Pulmonary artery endothelial cell (primary cell): ENCODE results near the gene ZNF653. TPM values are rescaled to one million over a fixed set of nuclear protein-coding genes. Genes with fewer than 3 reads are reported as not detected.

Experiments used
- DNase-seq: peaks from one replicate; pipeline ENCODE4 v3.0.0-alpha.2; 2011; ENCODE audit warnings: low read depth, low spot score
- total RNA-seq: library from RNA; depleted of rRNA; stranded (reverse); fragments of >200 nt; gene quantifications from 2 replicates; pipeline ENCODE4 v1.2.3, GENCODE V29; 2014

Gene ZNF653
- total RNA-seq, result 5.5 and 6.0 TPM in 2 replicates

- peak; percentile 76 for DNase-seq
Measured at GRCh38 chr19:11505504-11506100, at the start of gene ZNF653. Gene ZNF653 (minus strand): TSS chr19:11505839. CDS start chr19:11505786, 53 bp downstream.

DNA sequence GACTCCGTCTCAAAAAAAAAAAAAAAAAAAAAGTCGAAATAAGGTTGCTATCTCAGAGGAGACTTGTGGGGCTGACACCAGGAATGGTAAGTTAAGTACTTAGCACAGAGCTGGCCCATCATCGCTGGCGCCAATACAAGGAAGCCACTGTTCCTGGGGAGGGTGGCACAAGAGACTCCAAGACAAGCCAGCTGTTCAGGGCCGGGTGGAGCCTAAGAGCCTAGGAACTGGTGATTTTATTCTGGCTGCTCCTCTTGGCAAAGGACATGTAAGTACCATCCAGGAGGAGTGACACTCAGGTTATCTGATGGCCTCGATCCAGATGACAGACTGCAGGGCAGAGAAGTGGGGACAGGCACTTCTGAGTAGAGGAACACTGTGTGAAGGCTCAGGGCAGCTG is 49.6 kb upstream of the ZNF653 start:
- no peak for DNase-seq

DNA sequence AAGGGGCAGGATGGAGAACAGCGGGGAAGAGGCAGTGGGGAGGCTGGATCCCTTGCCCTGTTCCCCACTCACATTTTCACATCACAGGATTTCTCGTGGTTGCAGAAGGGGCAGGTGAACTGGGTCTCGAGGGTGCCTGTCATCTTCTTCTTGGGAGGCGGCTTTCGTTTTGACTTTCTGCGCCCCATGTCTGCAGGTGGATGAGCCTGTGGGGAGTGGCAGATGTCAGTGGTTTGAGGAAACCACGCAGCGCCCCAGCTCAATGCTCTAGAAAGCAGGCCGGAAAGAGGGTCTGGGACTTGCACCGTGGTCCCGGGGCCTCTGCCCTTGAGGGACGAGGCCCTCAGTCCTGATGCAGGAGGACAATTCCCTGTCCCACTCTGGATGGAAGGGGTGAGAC is 48.5 kb upstream of the ZNF653 start:
- no peak for DNase-seq

DNA sequence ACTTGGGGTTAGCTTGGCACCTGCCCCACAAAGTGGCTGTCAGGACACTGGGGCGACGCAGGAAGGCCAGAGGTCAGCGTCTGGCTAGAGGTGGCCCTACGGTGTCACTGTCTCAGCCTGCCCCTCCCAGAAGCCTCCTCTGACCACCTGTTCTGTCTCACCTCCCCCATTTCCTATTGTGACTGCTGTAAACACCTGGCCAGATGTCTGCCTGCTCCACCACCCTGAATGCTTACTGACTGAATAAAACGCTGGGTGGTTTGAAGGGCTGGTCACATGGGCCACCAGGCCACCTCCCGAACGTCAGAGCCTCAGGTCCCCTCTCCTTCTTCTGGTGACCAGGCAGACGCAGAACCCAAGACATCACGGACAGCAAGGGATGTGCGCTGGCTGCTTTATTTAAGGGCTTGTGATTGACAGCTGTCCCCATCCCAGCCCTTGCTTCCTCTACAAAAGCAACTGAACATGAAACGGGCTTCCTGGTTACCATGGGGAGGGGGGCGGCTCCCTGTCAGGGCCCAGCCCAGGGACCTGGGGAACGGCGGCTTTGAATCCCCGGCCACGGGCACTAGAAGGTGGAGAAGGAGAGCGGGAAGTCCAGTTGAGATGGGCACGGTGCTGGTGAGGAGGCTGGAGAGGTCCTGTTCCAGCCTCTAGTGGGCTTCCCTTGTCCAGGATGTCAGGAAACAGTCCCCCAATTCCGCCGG is 47.2 kb upstream of the ZNF653 start:
- no peak for DNase-seq

- DNase-seq, result no peak
Measured at GRCh38 chr19:11551603-11552235, 46.1 kb upstream of the ZNF653 start.

GRCh38 chr19:11550265-11550664 is 44.6 kb upstream of the ZNF653 start:
- DNase-seq, result no peak

DNA sequence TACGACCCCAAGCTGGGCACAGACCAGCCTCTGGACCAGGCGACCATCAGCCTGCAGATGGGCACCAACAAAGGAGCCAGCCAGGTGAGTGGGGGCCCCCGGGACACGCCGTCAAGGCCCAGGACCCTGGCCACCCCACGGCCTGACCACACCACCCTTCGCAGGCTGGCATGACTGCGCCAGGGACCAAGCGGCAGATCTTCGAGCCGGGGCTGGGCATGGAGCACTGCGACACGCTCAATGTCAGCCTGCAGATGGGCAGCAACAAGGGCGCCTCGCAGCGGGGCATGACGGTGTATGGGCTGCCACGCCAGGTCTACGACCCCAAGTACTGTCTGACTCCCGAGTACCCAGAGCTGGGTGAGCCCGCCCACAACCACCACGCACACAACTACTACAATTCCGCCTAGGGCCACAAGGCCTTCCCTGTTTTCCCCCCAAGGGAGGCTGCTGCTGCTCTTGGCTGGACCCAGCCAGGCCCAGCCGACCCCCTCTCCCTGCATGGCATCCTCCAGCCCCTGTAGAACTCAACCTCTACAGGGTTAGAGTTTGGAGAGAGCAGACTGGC is 43.8 kb upstream of the ZNF653 start:
- no peak for DNase-seq

- DNase-seq, result no peak
Measured at GRCh38 chr19:11547929-11548700, 42.5 kb upstream of the ZNF653 start.

- no peak for DNase-seq
Measured at GRCh38 chr19:11541238-11541637, 35.6 kb upstream of the ZNF653 start.

GRCh38 chr19:11540645-11541044 is 35.0 kb upstream of the ZNF653 start:
- DNase-seq, result no peak

DNA sequence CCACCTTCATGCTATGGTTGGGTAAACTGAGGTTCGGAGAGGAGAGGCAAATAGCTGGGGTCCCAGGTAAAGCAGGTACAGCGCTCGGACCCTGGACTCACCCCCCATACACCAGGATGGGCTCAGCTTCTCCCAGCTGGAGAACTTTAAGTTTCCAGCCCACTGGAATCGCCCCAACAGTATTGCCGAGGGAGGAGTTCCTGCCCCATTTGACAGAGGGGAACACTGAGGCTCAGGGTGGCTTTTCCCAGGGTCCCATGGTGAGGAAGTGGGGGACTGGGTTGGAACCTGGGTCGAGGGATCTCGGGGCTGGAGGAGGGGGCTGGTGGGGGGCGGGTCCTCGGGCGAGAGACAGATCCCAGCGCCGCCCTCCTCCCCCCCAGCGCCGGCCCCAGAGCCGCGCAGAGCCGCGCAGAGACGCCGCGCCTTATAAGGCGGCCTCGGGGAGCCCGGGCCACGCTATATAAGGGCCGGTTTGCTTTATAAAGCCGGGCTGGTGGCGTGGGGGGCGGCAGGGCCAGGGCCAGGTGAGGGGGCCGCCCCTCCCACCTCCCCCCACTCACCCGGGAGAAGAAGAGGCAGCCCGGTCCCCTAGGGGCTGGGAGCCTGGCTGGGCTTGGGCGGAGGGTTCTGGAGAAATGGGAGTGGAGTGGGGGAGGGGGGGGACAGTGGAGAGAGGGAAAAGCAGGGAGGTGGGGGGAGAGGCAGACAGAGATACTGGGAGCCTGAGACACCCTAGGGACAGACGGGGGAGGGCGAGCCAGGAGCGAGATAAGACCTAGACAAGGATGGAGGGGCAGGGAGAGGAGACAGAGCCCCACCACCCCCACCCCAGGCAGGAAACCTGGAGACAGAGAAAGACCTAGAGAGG is 34.1 kb upstream of the ZNF653 start:
- no peak for DNase-seq

DNA sequence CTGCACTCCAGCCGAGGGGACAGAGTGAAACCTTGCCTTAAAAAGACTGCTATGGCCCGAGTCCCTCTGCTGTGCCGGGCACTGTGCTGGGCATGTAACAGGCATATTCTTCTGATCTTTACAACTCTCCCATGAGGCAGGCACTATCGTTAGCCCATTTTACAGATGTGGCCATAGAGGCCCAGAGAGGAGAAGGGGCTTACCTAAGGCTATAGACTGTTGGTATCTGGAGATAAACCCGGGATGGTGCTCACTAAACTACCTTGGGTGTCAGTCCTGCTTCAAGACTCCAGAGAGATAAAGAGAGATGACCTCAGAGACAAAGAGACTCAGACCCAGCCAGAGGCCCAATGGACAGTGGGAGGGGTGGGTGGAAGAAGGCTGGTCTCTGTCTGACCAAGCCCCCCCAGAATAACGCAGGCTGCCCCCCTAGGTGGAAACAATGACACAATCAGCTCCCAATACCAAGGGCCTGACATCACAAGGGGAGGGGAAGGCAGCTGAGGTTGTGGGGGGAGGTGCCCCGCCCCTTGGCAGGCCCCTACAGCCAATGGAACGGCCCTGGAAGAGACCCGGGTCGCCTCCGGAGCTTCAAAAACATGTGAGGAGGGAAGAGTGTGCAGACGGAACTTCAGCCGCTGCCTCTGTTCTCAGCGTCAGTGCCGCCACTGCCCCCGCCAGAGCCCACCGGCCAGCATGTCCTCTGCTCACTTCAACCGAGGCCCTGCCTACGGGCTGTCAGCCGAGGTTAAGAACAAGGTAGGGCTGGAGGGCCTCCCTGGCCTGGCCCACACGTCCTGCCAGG is 32.8 kb upstream of the ZNF653 start, which contains the start of gene CNN1:
Gene CNN1, plus strand, starts transcription at position 620 of the 805 bp plus-strand sequence. Its CDS starts 77 bp downstream, at position 697.
- no peak for DNase-seq

GRCh38 chr19:11535792-11536595 is 30.4 kb upstream of the ZNF653 start:
- no peak for DNase-seq

GRCh38 chr19:11534948-11535347 is 29.3 kb upstream of the ZNF653 start:
- DNase-seq, result no peak

DNA sequence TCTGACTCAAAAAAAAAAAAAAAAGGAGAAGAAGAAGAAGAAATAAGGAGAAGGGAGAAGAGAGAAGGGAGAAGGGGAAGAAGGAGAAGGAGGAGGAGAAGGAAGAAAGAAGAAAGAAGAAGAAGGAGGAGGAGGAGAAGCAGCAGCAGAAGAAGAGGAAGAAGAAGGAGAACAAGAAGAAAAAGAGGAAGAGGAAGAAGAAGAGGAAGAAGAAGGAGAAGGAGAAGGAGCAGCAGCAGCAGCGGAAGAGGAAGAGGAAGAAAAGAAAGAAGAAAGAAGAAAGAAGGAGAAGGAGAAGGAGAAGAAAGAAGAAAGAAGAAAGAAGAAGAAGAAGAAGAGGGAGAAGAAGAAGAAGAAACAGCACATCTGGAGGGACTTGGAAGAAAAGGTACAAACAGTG is 28.9 kb upstream of the ZNF653 start:
- DNase-seq, result no peak

DNA sequence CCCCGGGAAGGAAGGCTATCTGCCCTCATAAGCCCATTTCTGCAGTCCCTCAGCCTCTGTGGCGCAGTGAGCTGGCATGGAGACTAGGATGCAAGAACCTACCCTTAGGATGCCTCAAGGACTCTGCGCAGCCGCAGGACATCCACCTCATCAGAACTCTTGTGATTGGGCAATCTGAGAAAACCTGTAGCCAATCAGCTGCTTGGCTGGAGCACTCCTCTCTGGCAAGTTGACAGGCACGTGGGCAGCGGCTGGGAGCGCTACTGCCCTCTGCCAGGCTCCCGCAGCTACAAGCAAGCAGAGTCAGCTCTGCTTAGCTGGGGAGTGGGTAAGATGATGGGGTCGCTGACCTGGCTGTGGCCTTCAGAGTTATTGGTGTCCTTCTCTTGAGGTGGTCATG is 24.8 kb upstream of the ZNF653 start:
- peak; percentile 50 for DNase-seq

GRCh38 chr19:11528551-11529341 is 23.1 kb upstream of the ZNF653 start, which contains the start of gene ECSIT:
Gene ECSIT (minus strand): TSS chr19:11529134. CDS start chr19:11519170, 9,964 bp downstream.
- DNase-seq, result peak; percentile 95

DNA sequence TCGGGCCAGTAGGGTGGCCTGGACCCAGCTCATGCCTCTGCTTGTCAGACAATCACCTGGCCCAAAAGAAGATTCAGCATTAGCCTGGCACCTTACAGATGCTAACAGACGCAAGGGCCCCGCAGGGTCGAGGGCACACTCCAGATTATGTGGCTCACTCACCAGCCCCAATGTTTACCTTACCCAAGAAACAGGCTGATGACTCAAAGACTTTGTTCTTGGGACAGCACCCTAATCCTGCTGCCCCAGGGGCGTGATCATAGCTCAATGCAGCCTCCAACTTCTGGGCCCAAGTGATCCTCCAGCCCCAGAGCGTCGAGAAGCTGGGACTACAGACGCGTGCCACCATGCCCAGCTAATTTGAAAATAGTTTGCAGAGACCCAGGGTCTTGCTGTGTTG is 13.5 kb upstream of the ZNF653 start:
- no peak for DNase-seq
